HG03342 (cell line): ENCODE measurements around the gene HDDC2.
A peak's percentile ranks its signal among the peaks of the same experiment; 100 is the strongest.

Source experiments
- ATAC-seq: cut with Tn5 transposase; IDR thresholded peaks from one replicate; pipeline ENCODE4 v1.9.1; 2021; ENCODE audit warnings: mild to moderate bottlenecking, moderate library complexity; ENCODE audit not compliant: unreplicated experiment

The HDDC2 gene

GRCh38 chr6:125301435-125302391 is at the start of gene HDDC2:
TSS of gene HDDC2 (minus strand) at chr6:125301967. CDS start at chr6:125301932, 35 bp downstream.
- peak; percentile 82 for ATAC-seq

GRCh38 chr6:125346926-125347563 is 45.3 kb upstream of the HDDC2 start:
- ATAC-seq = peak; percentile 86

GRCh38 chr6:125346201-125346925 is 44.6 kb upstream of the HDDC2 start:
- ATAC-seq = peak; percentile 59

GRCh38 chr6:125341460-125341859 is 39.7 kb upstream of the HDDC2 start:
- no peak for ATAC-seq

- no peak for ATAC-seq
Observed at GRCh38 chr6:125340991-125341390, 39.2 kb upstream of the HDDC2 start.

GRCh38 chr6:125340175-125340835 is 38.5 kb upstream of the HDDC2 start:
- no peak for ATAC-seq

- no peak for ATAC-seq
Observed at GRCh38 chr6:125339653-125340052, 37.9 kb upstream of the HDDC2 start.

- no peak for ATAC-seq
Observed at GRCh38 chr6:125338381-125338780, 36.6 kb upstream of the HDDC2 start.

GRCh38 chr6:125337706-125338105 is 35.9 kb upstream of the HDDC2 start:
- ATAC-seq = no peak

GRCh38 chr6:125332664-125333063 is 30.9 kb upstream of the HDDC2 start:
- no peak for ATAC-seq

- ATAC-seq = no peak
Observed at GRCh38 chr6:125325586-125325985, 23.8 kb upstream of the HDDC2 start.

GRCh38 chr6:125323376-125323775 is 21.6 kb upstream of the HDDC2 start:
- ATAC-seq = no peak

- no peak for ATAC-seq
Observed at GRCh38 chr6:125316621-125317020, 14.9 kb upstream of the HDDC2 start.

GRCh38 chr6:125315548-125315947 is 13.8 kb upstream of the HDDC2 start:
- no peak for ATAC-seq

- ATAC-seq = peak; percentile 78
Observed at GRCh38 chr6:125314009-125314581, 12.3 kb upstream of the HDDC2 start.

GRCh38 chr6:125312950-125313349 is 11.2 kb upstream of the HDDC2 start:
- no peak for ATAC-seq

GRCh38 chr6:125312478-125312877 is 10.7 kb upstream of the HDDC2 start:
- ATAC-seq = no peak

GRCh38 chr6:125310994-125311649 is 9.4 kb upstream of the HDDC2 start:
- peak; percentile 82 for ATAC-seq

- no peak for ATAC-seq
Observed at GRCh38 chr6:125307964-125308615, 6.3 kb upstream of the HDDC2 start.
